ENCODE results near the gene OR4C12. TPM values are rescaled to one million over a fixed set of nuclear protein-coding genes. Genes with fewer than 3 reads are reported as not detected.
A peak's percentile ranks its signal among the peaks of the same experiment; 100 is the strongest.
"Not testable (repeated sequence)": the region's sequence is repeated elsewhere in the genome, so short reads cannot be mapped to it uniquely, and the experiment has no call there.

OR4C12 gene
- not detected for total RNA-seq
- long read RNA-seq: 0 reads

GRCh38 chr11:49982435-49982834 lies at the start of gene OR4C12:
TSS of gene OR4C12 (minus strand) at chr11:49982535. CDS start at chr11:49982501, 34 bp downstream.
- intact Hi-C loops (cut with micrococcal nuclease); ATAC-seq: not testable (repeated sequence)

GRCh38 chr11:50030193-50030592 lies 47.9 kb upstream of the OR4C12 start:
- no peak for DNase-seq
- intact Hi-C loops (cut with micrococcal nuclease): no loop called here
- peak; percentile 90 for ATAC-seq

More at GRCh38 chr11:49982435-49982834, at the start of gene OR4C12:
- DNase-seq: not testable (repeated sequence)

- ATAC-seq: no peak
- intact Hi-C loops (cut with micrococcal nuclease): no loop called here
- no peak for DNase-seq
Observed at GRCh38 chr11:49995565-49995964, 13.2 kb upstream of the OR4C12 start.

GRCh38 chr11:49973439-49973838 lies 8.9 kb downstream of the OR4C12 start:
- ATAC-seq; intact Hi-C loops (cut with micrococcal nuclease); DNase-seq: not testable (repeated sequence)

- DNase-seq (no peak), ATAC-seq (no peak)
- intact Hi-C loops (cut with micrococcal nuclease): no loop called here
Observed at GRCh38 chr11:49952091-49952490, 30.2 kb downstream of the OR4C12 start, which contains the start of gene OR4C13. TSS of gene OR4C13 (plus strand) at chr11:49952391. CDS start at chr11:49952423, 32 bp downstream.

GRCh38 chr11:49948701-49949100 lies 33.6 kb downstream of the OR4C12 start:
- DNase-seq; ATAC-seq; intact Hi-C loops (cut with micrococcal nuclease): not testable (repeated sequence)

Other genes with a start within 250 kb of the OR4C12 start
- gene OR4C13, start 30.1 kb downstream of the OR4C12 start, total RNA-seq: not detected
- gene OR4C45, start 50.3 kb upstream of the OR4C12 start, total RNA-seq: not detected

Measured in left ventricle myocardium superior (tissue), 1 donor.